ENCODE results near the gene GPRC5D. TPM values are rescaled to one million over a fixed set of nuclear protein-coding genes. Genes with fewer than 3 reads are reported as not detected.

GPRC5D gene
- total and polyA plus RNA-seq, 8 donors: 0.18 TPM; not detected in 7

- Histone ChIP-seq H3K36me3 (peaks cover 24 to 72% (median 64%) of the 10 kb centered on the region in 4 donors), H3K27ac (peak overlapping the region in 4 of 5 donors; percentile 7 to 63 (median 47)), H3K4me3 (no peak overlapping the region), H3K4me1 (peaks cover 0 to 14% (median 8%) of the 10 kb centered on the region in 4 donors), H3K9me3 (no peaks in the 10 kb centered on the region), H3K27me3 (no peaks in the 10 kb centered on the region)
- WGBS, 5 donors: 53 to 72% (median 69%) methylated on average over 4 of the region's 4 CpGs
- intact Hi-C loops (cut with DNase I; ENCODE audit: low total_unique reads): loop anchor here (10.0 kb wide), 1 partner anchor 65 kb away; no protein-coding TSS in a partner anchor
- DNase-seq: peak in 1 of 2 donors; percentile 83
- no peak for TF ChIP-seq CTCF (IDR thresholded peaks at IDR 0.05)
- TF ChIP-seq POLR2AphosphoS5 (IDR thresholded peaks at IDR 0.05): peak in 1 of 3 donors; percentile 10
- no peak for TF ChIP-seq POLR2A (IDR thresholded peaks at IDR 0.05)
These were observed 27.8 kb upstream of the GPRC5D start for GRCh38 chr12:12979731-12980259.

GRCh38 chr12:12979126-12979525, 27.2 kb upstream of the GPRC5D start:
- intact Hi-C loops (cut with DNase I; ENCODE audit: low total_unique reads): loop anchor here (10.0 kb wide), 1 partner anchor 64 kb away; no protein-coding TSS in a partner anchor
- Histone ChIP-seq H3K4me3 (no peak overlapping the region), H3K27me3 (no peaks in the 10 kb centered on the region), H3K9me3 (no peaks in the 10 kb centered on the region), H3K4me1 (peaks cover 0 to 14% (median 8%) of the 10 kb centered on the region in 4 donors), H3K36me3 (peaks cover 29 to 72% (median 65%) of the 10 kb centered on the region in 4 donors), H3K27ac (peak overlapping the region in 3 of 5 donors; percentile 40 to 63 (median 41))
- WGBS, 5 donors: 77 to 84% (median 80%) methylated on average over 4 of the region's 4 CpGs
- TF ChIP-seq POLR2AphosphoS5 (IDR thresholded peaks at IDR 0.05) (no peak), CTCF (IDR thresholded peaks at IDR 0.05) (no peak), EP300 (IDR thresholded peaks at IDR 0.05) (no peak), POLR2A (IDR thresholded peaks at IDR 0.05) (no peak)
- DNase-seq: peak in 1 of 2 donors; percentile 64

GRCh38 chr12:12977231-12977630, 25.3 kb upstream of the GPRC5D start:
- 85 to 94% (median 92%) methylated on average over 4 of the region's 4 CpGs for WGBS, 5 donors
- Histone ChIP-seq H3K4me3 (no peak overlapping the region), H3K4me1 (peaks cover 0 to 14% (median 8%) of the 10 kb centered on the region in 4 donors), H3K9me3 (peaks cover 0 to 16% (median 11%) of the 10 kb centered on the region in 4 donors), H3K36me3 (peaks cover 36 to 88% (median 76%) of the 10 kb centered on the region in 4 donors), H3K27me3 (no peaks in the 10 kb centered on the region), H3K27ac (peak overlapping the region in 3 of 5 donors; percentile 18 to 60 (median 59))
- intact Hi-C loops (cut with DNase I; ENCODE audit: low total_unique reads): loop anchor here (10.0 kb wide), 1 partner anchor 62 kb away; no protein-coding TSS in a partner anchor
- TF ChIP-seq POLR2A (IDR thresholded peaks at IDR 0.05): no peak
- no peak for TF ChIP-seq POLR2AphosphoS5 (IDR thresholded peaks at IDR 0.05)
- TF ChIP-seq EP300 (IDR thresholded peaks at IDR 0.05): no peak
- TF ChIP-seq CTCF (IDR thresholded peaks at IDR 0.05): no peak
- DNase-seq: no peak

- intact Hi-C loops (cut with DNase I; ENCODE audit: low total_unique reads): loop anchor here (10.0 kb wide), 1 partner anchor 62 kb away; no protein-coding TSS in a partner anchor
- 61 to 85% (median 67%) methylated on average over 2 of the region's 2 CpGs for WGBS, 5 donors
- Histone ChIP-seq H3K4me1 (peaks cover 0 to 14% (median 8%) of the 10 kb centered on the region in 4 donors), H3K27me3 (no peaks in the 10 kb centered on the region), H3K9me3 (peaks cover 0 to 16% (median 11%) of the 10 kb centered on the region in 4 donors), H3K4me3 (no peak overlapping the region), H3K27ac (peak overlapping the region in 4 of 5 donors; percentile 9 to 70 (median 62)), H3K36me3 (peaks cover 30 to 83% (median 76%) of the 10 kb centered on the region in 4 donors)
- no peak for DNase-seq
- TF ChIP-seq POLR2AphosphoS5 (IDR thresholded peaks at IDR 0.05) (peak in 1 of 3 donors; percentile 53), CTCF (IDR thresholded peaks at IDR 0.05) (no peak)
These were observed 24.4 kb upstream of the GPRC5D start for GRCh38 chr12:12976366-12976765.
